ENCODE measurements around the gene MFN1. TPM values are rescaled to one million over a fixed set of nuclear protein-coding genes. Genes with fewer than 3 reads are reported as not detected.

Gene MFN1
- total RNA-seq, 4 donors from 2014 or later = 32.7 to 97.0 (median 39.5) TPM

- Histone ChIP-seq H3K4me1 (no peaks in the 10 kb centered on the region), H3K9me3 (no peaks in the 10 kb centered on the region), H3K36me3 (peaks cover 65% of the 10 kb centered on the region), H3K27ac (no peak overlapping the region), H3K4me3 (no peak overlapping the region), H3K27me3 (no peaks in the 10 kb centered on the region)
- no peak for DNase-seq (ENCODE audit: low spot score in 2 of 2)
- WGBS = 98% methylated on average over 2 of the region's 2 CpGs
- no peak for TF ChIP-seq POLR2A (IDR thresholded peaks at IDR 0.05)
- TF ChIP-seq CTCF (IDR thresholded peaks at IDR 0.05) = no peak
- TF ChIP-seq POLR2AphosphoS5 (IDR thresholded peaks at IDR 0.05) = no peak
- no peak for TF ChIP-seq EP300 (IDR thresholded peaks at IDR 0.05)
These were observed 56.8 kb downstream of the MFN1 start for GRCh38 chr3:179404307-179404706.

GRCh38 chr3:179410331-179410730, 62.8 kb downstream of the MFN1 start:
- Histone ChIP-seq H3K36me3 (peaks cover 53% of the 10 kb centered on the region), H3K27me3 (no peaks in the 10 kb centered on the region), H3K9me3 (no peaks in the 10 kb centered on the region), H3K27ac (no peak overlapping the region), H3K4me1 (no peaks in the 10 kb centered on the region), H3K4me3 (no peak overlapping the region)
- DNase-seq (ENCODE audit: low spot score in 2 of 2) = no peak
- WGBS = 96% methylated on average over 2 of the region's 2 CpGs
- TF ChIP-seq POLR2AphosphoS5 (IDR thresholded peaks at IDR 0.05) (no peak), CTCF (IDR thresholded peaks at IDR 0.05) (no peak), EP300 (IDR thresholded peaks at IDR 0.05) (no peak), POLR2A (IDR thresholded peaks at IDR 0.05) (no peak)

- Histone ChIP-seq H3K27ac (no peak overlapping the region), H3K9me3 (no peaks in the 10 kb centered on the region), H3K36me3 (peaks cover 46% of the 10 kb centered on the region), H3K27me3 (no peaks in the 10 kb centered on the region), H3K4me1 (no peaks in the 10 kb centered on the region), H3K4me3 (no peak overlapping the region)
- TF ChIP-seq POLR2A (IDR thresholded peaks at IDR 0.05) (no peak), CTCF (IDR thresholded peaks at IDR 0.05) (no peak), EP300 (IDR thresholded peaks at IDR 0.05) (no peak), POLR2AphosphoS5 (IDR thresholded peaks at IDR 0.05) (no peak)
- no peak for DNase-seq (ENCODE audit: low spot score in 2 of 2)
These were observed 63.5 kb downstream of the MFN1 start for GRCh38 chr3:179410999-179411398.

GRCh38 chr3:179414804-179415203, 67.3 kb downstream of the MFN1 start:
- WGBS = 84% methylated on average over 2 of the region's 2 CpGs
- DNase-seq (ENCODE audit: low spot score in 2 of 2) = no peak
- no peaks in the 10 kb centered on the region for H3K9me3 ChIP-seq
- no peak for TF ChIP-seq POLR2AphosphoS5 (IDR thresholded peaks at IDR 0.05)
- TF ChIP-seq POLR2A (IDR thresholded peaks at IDR 0.05) = no peak
- no peak for TF ChIP-seq EP300 (IDR thresholded peaks at IDR 0.05)
- TF ChIP-seq CTCF (IDR thresholded peaks at IDR 0.05) = no peak
- no peak overlapping the region for H3K27ac ChIP-seq
- H3K36me3 ChIP-seq = peaks cover 60% of the 10 kb centered on the region
- H3K4me3 ChIP-seq = no peak overlapping the region
- H3K27me3 ChIP-seq = no peaks in the 10 kb centered on the region
- H3K4me1 ChIP-seq = no peaks in the 10 kb centered on the region

- TF ChIP-seq CTCF (IDR thresholded peaks at IDR 0.05) = no peak
- no peak for TF ChIP-seq POLR2A (IDR thresholded peaks at IDR 0.05)
- no peak for TF ChIP-seq EP300 (IDR thresholded peaks at IDR 0.05)
- TF ChIP-seq POLR2AphosphoS5 (IDR thresholded peaks at IDR 0.05) = no peak
- H3K27ac ChIP-seq = no peak overlapping the region
- no peaks in the 10 kb centered on the region for H3K9me3 ChIP-seq
- DNase-seq (ENCODE audit: low spot score in 2 of 2) = no peak
- 91% methylated on average over 4 of the region's 4 CpGs for WGBS
- no peaks in the 10 kb centered on the region for H3K4me1 ChIP-seq
- H3K36me3 ChIP-seq = peaks cover 58% of the 10 kb centered on the region
- no peak overlapping the region for H3K4me3 ChIP-seq
- no peaks in the 10 kb centered on the region for H3K27me3 ChIP-seq
These were observed 67.9 kb downstream of the MFN1 start for GRCh38 chr3:179415377-179415776.

Data from suprapubic skin (tissue), 4 donors.